ENCODE data around the gene SH3BGRL2.

- TF ChIP-seq CTCF (IDR thresholded peaks at IDR 0.05) (no peak), POLR2AphosphoS5 (IDR thresholded peaks at IDR 0.05) (no peak), EP300 (IDR thresholded peaks at IDR 0.05) (no peak), POLR2A (IDR thresholded peaks at IDR 0.05) (no peak)
Observed at GRCh38 chr6:79600812-79601609, 30.1 kb upstream of the SH3BGRL2 start.

Measured in sigmoid colon (tissue), 4 donors.